NB4 (cell line): Measurements from ENCODE around the gene HOXB6.
A peak's percentile ranks its signal among the peaks of the same experiment; 100 is the strongest.

Source experiments
- MYC ChIP-seq: IDR thresholded peaks from 2 replicates; pipeline ENCODE4 v1.6.1; 2011; ENCODE audit warnings: low read depth, low read length
- POLR2A ChIP-seq: IDR thresholded peaks from 2 replicates; pipeline ENCODE4 v1.6.1; 2011; ENCODE audit warnings: mild to moderate bottlenecking; ENCODE audit not compliant: insufficient read length; ENCODE audit errors: extremely low read depth

DNA sequence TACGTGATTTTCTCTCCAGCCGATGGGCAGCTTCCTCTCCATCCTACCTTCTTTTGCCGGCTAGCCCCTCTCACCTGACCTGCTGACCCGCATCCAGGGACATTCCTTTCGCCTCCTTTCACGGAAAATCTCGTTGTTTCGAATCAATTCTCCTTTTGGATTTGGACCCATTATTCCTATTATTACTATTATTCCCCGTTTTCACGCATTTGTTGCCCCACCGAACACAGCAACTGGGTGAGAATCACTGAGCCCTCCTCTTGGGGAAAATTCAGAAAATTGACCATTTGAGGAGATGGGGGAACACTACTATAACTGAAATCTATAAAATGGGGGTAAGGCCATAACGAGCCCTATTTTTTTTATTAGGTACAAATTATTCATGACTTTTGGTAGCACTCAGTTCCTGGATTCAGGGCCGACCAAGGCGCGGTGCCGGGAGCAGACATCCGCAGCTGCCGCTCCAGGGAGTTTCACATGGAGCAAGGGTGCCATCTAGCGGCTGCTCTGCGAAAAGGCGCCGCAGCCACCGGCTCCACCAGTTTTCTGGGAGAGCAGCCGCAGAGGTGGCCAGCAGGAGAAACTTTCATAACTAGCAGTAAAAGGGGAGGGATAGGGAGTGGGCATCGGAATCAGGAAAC lies 13.6 kb upstream of the HOXB6 start:
- TF ChIP-seq MYC (peak; percentile 42; the same call in 1 of the 2 replicates), POLR2A (no peak)
